ENCODE results near the gene NKX2-2.

Gene NKX2-2

GRCh38 chr20:21517566-21518277, 3.9 kb upstream of the NKX2-2 start:
- no peak for TF ChIP-seq CTCF (IDR thresholded peaks at IDR 0.05; ENCODE audit: low read depth, low read length, missing control alignments)
- no peak for DNase-seq (ENCODE audit: extremely low read depth, low read depth)
- no peak overlapping the region for H3K4me3 ChIP-seq (replicated peaks; ENCODE audit: low read depth, low read length)

GRCh38 chr20:21516861-21517565, 3.1 kb upstream of the NKX2-2 start:
- no peak for DNase-seq (ENCODE audit: extremely low read depth, low read depth)
- TF ChIP-seq CTCF (IDR thresholded peaks at IDR 0.05; ENCODE audit: low read depth, low read length, missing control alignments) = no peak
- H3K4me3 ChIP-seq (replicated peaks; ENCODE audit: low read depth, low read length) = no peak overlapping the region

GRCh38 chr20:21516180-21516567, 2.3 kb upstream of the NKX2-2 start:
- TF ChIP-seq CTCF (IDR thresholded peaks at IDR 0.05; ENCODE audit: low read depth, low read length, missing control alignments) = no peak
- H3K4me3 ChIP-seq (replicated peaks; ENCODE audit: low read depth, low read length) = no peak overlapping the region
- DNase-seq (ENCODE audit: extremely low read depth, low read depth) = no peak

GRCh38 chr20:21515300-21516179, 1.7 kb upstream of the NKX2-2 start:
- no peak for TF ChIP-seq CTCF (IDR thresholded peaks at IDR 0.05; ENCODE audit: low read depth, low read length, missing control alignments)
- no peak for DNase-seq (ENCODE audit: extremely low read depth, low read depth)
- H3K4me3 ChIP-seq (replicated peaks; ENCODE audit: low read depth, low read length) = no peak overlapping the region

- no peak for TF ChIP-seq CTCF (IDR thresholded peaks at IDR 0.05; ENCODE audit: low read depth, low read length, missing control alignments)
- H3K4me3 ChIP-seq (replicated peaks; ENCODE audit: low read depth, low read length) = no peak overlapping the region
- no peak for DNase-seq (ENCODE audit: extremely low read depth, low read depth)
Measured at GRCh38 chr20:21514553-21515251, 838 bp upstream of the NKX2-2 start.

- TF ChIP-seq CTCF (IDR thresholded peaks at IDR 0.05; ENCODE audit: low read depth, low read length, missing control alignments) = no peak
- H3K4me3 ChIP-seq (replicated peaks; ENCODE audit: low read depth, low read length) = no peak overlapping the region
- DNase-seq (ENCODE audit: extremely low read depth, low read depth) = no peak
Measured at GRCh38 chr20:21513181-21513663, 642 bp downstream of the NKX2-2 start.
